Activated gamma-delta T cell treated with anti-CD3 and anti-CD28 coated beads, Interleukin-2, amount 50 U/mL, for 16 hours (primary cell): ENCODE results near the gene ZDHHC11.
"Not testable (repeated sequence)": the region's sequence is repeated elsewhere in the genome, so short reads cannot be mapped to it uniquely, and the experiment has no call there.

Experiments used
- DNase-seq: peaks from one replicate; pipeline ENCODE4 v3.0.0-alpha.2; 2020; ENCODE audit warnings: low read depth

The ZDHHC11 gene

DNA sequence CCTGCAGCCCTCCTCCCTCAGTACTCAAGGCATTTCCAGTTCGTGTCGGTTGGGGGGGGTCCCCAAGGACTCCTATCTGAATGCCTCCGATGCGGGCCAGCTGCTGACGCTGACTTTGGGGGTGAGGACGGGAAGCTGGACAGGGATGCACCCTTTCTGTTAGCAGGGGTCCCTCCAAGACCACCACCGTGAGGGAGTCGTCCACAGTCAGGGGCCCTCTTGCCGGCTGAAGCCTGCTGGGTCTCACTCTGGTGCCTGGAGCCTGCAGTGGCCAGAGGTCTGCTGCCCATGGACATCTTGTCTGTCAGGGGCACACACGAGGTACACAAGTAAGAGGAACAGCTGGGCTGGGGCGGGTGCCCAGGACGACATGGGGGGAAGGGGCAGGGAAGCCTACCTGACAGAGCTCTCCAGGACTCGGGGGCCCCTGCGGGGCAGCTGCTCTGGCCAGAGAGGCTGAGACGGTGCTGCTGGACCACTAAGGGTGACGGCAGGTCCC, 9.1 kb upstream of the ZDHHC11 start:
- no peak for DNase-seq

DNA sequence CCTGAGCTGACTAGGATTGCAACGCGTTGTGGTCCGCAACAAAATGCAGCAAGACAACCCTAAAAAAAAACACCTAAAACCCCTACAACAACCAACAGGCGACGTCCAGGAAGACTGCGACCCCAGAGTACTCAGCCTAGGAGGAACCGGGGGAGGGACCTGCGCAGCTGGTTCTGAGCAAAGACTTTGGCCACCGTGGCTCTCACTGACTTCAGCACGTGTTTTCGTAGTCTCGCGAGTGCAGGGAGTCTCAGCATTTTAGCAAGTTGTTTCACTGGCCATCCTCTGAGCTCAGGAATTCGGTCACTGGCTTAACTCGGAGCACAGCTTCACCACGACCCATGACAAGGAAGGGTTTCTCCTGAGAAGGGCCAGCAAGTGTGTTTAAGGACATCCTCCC, 8.6 kb upstream of the ZDHHC11 start:
- no peak for DNase-seq

DNA sequence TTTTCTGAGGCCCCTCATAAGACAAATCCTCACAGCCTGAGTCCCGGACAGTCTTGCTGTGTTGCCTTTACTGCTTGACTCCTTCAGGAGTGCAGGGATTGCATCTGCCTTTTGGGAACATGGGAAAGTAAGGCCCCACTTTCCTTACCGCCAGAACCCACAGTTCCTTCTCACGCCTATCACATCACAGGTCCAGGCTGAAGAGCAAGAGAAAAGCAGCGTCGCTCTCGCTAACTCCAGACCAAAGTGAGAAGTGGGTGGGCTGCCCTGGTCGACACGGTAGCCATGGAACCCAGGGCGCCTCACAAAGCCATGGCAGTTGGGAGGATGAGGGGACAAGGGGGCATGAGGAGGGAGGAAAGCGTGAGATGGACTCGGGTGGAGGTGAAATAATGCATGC, 7.9 kb upstream of the ZDHHC11 start:
- DNase-seq, result no peak

DNA sequence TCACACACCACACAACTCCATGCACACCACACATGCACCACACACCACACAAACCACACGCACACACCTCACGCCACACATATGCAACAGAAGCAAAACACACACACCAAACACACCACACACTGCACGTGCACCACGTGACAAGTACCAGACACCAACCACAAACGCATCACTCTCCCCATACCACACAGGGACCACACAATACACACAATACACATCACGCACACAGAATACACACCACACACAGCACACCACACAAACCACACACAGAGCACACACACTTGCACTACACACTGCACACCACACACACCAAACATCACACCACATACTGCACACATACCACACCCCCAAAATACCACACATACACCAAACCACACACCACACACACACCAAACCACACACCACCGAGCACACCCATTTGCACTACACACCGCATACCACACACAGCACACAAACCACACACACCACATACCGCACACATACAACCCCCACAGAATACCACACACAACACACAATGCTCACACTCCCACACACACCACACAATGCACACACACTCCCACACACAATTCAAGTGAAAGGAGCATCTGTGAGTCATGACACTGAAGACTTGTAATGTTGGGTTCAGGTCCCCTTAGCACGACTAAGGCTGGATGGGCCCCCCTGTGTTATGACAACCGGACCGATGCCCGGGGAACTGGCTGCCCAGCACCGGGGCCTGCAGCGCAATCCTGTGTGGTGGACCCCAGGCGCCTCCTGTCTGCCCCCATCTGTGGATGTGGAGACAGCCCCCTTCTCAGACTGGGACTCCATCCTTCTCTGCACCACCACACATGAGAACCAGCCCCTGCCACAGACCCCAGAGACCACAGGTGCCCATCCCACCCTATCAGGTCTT, 6.0 kb upstream of the ZDHHC11 start:
- no peak for DNase-seq

DNA sequence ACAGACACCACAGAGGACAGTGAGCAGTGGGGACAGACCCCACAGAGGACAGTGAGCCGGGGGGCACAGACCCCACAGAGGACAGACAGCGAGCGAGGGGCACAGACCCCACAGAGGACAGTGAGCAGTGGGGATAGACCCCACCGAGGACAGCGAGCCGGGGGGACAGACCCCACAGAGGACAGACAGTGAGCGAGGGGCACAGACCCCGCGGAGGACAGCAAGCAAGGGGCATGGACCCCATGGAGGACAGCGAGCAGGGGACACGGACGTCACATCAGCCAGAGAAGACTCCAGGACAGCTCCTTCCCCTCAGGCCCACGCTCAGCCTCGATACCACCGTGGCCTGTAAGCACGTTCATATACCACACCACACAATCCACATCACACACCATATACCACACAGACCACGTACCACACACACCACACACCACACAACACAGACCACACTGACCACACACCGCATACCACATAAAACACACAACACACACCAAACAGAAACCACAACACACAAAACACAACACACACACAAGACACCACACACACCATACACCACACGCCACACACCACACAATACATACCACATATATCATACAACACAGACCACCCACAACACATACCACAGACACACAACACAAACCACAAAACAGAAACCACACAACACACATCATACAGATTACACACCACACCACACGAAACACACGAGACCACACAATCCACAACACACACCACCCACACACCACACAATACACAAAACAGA, 5.2 kb upstream of the ZDHHC11 start:
- no peak for DNase-seq

DNA sequence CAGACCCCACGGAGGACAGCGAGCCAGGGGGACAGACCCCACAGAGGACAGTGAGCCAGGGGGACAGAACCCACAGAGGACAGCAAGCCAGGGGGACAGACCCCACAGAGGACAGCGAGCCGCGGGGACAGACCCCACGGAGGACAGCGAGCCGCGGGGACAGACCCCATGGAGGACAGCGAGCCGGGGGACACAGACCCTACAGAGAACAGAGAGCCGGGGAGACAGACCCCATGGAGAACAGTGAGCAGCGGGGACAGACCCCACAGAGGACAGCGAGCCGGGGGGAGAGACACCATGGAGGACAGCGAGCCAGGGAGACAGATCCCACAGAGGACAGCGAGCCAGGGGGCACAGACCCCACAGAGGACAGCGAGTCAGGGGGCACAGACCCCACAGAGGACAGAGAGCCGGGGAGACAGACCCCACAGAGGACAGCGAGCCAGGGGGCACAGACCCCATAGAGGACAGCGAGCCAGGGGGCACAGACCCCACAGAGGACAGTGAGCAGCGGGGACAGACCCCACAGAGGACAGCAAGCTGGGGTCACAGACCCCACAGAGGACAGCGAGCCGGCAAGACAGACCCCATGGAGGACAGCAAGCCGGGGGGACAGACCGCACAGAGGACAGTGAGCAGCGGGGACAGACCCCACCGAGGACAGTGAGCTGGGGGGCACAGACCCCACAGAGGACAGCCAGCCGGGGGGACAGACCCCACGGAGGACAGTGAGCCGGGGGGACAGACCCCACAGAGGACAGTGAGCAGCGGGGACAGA, 4.4 kb upstream of the ZDHHC11 start:
- no peak for DNase-seq

DNA sequence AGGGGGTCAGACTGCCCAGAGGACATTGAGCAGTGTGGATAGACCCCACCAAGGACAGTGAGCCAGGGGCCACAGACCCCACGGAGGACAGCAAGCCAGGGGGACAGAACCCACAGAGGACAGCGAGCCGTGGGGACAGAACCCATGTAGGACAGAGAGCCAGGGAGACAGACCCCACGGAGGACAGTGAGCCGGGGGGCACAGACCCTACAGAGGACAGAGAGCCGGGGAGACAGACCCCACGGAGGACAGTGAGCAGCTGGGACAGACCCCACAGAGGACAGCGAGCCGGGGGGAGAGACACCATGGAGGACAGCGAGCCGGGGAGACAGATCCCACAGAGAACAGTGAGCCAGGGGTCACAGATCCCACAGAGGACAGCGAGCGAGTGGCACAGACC, 3.4 kb upstream of the ZDHHC11 start:
- DNase-seq, result no peak

DNA sequence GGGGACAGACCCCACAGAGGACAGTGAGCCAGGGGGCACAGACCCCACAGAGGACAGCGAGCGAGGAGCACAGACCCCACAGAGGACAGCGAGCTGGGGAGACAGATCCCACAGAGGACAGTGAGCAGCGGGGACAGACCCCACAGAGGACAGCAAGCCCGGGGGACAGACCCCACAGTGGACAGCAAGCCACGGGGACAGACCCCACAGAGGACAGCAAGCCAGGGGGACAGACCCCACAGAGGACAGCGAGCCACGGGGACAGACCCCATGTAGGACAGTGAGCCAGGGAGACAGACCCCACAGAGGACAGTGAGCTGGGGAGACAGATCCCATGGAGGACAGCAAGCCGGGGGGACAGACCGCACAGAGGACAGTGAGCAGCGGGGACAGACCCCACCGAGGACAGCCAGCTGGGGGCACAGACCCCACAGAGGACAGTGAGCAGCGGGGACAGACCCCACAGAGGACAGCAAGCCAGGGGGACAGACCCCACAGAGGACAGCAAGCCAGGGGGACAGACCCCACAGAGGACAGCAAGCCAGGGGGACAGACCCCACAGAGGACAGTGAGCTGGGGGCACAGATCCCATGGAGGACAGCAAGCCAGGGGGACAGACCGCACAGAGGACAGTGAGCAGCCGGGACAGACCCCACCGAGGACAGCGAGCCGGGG, 2.8 kb upstream of the ZDHHC11 start:
- not testable (repeated sequence) for DNase-seq

DNA sequence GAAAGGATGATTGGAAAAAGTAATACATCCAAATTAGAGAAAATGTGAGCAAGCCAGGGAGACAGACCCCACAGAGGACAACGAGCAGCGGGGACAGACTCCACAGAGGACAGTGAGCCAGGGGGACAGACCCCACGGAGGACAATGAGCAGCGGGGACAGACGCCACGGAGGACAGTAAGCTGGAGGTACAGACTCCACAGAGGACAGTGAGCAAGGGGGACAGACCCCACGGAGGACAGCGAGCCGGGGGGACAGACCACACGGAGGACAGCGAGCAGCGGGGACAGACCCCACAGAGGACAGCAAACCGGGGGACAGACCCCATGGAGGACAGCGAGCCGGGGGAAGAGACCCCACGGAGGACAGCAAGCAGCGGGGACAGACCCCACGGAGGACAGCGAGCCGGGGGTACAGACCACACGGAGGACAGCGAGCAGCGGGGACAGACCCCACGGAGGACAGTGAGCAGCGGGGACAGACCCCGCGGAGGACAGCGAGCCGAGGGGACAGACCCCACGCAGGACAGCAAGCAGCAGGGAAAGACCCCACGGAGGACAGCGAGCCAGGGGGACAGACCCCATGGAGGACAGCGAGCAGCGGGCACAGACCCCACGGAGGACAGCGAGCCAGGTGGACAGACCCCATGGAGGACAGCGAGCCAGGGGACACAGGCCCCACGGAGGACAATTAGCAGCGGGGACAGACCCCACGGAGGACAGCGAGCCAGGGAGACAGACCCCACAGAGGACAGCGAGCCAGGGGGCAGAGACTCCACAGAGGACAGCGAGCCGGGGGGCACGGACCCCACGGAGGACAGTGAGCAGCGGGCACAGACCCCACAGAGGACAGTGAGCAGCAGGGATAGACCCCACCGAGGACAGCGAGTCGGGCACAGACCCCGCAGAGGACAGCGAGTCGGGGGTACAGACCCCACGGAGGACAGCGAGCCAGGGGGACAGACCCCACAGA, 1.9 kb upstream of the ZDHHC11 start:
- DNase-seq, result no peak

DNA sequence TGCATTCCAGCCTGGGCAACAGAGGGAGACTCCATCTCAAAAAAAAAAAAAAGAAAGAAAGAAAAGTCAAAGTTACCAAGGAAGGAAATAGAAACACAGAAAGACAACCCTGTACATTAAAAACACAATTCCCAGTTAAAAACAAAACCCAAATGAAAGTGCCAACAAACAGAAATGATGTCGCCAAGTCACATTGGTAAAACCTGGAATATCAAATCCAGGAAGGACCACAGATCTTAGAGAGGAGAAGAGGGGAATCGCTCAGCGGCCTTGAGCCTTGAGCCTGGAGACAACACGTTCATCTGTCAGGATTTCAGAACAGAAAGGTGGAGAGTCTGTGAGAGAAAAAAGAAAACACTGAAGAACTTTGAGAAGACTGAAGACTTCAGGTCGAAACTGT, 1.2 kb upstream of the ZDHHC11 start:
- DNase-seq, result no peak

DNA sequence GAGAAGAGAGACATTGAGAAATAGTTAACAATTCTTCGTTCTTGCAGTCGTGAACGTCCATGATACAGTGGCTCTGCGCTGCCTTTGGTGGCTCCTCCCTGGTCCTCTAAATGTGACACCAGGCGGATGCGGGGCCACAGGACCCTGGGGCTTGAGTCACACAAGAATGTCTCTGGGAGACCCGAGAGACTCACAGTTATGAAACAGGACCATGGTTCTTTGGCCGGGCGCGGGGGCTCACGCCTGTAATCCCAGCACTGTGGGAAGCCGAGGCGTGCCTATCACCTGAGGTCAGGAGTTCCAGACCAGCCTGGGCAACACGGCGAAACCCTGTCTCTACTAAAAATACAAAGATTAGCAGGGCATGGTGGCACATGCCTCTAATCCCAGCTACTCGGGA, 767 bp upstream of the ZDHHC11 start:
- no peak for DNase-seq

DNA sequence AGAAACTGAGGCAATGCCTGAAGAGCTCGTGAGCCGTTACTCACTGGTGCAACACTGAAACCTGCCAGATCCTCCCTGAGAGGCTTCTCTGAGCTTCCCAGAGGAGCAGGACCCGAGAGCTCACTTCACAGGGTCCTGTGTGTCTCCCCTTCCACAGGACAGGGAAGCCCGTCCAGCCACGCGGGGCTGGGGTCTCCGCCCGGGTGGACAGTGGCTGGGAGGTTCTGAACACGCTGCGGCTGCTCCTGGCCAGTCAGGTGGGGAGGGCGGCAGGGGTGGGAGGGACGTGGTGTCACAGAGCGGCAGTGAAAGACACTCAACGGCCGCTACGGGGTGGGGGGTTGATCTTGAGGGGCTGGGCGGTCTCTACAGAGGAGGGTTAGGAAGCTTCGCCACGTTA, 290 bp upstream of the ZDHHC11 start:
- no peak for DNase-seq

DNA sequence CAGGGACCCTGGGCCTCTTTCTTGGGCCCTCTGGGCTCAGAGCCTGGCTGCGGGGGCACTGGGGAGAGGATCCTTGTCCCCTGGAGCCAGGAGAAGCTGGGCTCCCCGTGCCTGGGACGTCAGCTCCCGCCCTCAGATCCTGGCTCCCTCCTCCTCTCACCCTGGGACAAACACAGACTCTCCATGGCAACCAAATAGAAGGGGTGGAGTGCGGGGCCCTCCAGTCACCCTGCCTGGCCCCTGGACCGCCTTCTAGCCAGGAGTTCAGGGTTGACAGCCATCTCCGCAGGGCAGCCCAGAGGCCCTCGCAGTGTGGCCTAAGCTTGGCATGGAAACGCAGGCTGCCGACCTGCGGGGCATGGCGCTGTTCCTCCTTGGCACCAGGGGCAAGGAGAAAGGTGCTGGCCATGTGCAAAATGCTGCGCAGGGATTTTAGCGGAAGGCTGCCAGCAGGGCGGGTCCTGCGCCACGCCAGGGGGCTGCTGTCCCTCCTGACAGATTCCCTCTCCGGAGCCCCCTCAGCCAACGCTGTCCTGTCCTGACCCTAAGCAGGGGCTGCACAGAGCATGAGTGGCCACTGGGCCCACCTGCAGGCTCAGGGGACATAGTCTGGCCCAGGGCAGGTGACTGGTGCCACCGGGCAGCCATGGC, 1.0 kb downstream of the ZDHHC11 start:
- no peak for DNase-seq

DNA sequence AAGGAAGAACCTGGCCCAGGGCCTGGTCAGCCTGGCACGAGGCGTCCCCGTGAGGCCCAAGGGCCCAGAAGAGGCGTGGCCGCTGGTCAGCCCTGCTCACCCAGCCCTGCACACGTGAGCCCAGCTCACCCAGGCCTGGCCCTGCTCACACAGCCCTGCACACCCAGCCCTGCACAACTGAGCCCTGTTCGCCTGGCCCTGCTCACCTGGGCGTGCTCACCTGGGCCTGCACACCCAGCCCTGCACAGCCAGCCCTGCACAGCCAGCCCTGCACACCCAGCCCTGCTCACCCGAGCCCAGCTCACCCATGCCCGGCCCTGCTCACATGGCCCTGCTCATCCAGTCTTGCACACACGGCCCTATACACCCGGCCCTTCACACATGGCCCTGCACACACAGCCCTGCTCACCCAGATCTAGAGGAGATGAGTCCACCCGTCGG, 2.1 kb downstream of the ZDHHC11 start:
- no peak for DNase-seq

DNA sequence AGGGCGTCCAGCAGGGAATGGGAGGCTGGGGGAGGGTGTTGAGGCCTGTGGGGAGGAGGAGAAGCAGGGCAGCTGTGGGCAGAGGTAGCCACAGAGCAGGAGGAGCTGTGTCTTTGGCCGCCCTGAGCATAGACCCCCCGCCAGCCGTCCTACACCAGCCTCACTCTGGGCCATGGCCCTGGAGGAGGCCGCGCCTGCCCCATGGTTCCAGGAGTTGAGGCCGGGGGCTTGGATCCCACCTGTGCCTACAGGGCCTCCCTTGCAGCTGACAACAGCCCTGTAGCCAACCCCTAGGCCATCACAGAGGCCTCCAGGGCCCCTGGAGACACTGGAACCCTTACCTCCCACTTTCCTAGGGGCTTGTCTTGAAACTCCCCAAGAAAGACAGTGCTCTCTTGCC, 3.0 kb downstream of the ZDHHC11 start:
- DNase-seq, result not testable (repeated sequence)

DNA sequence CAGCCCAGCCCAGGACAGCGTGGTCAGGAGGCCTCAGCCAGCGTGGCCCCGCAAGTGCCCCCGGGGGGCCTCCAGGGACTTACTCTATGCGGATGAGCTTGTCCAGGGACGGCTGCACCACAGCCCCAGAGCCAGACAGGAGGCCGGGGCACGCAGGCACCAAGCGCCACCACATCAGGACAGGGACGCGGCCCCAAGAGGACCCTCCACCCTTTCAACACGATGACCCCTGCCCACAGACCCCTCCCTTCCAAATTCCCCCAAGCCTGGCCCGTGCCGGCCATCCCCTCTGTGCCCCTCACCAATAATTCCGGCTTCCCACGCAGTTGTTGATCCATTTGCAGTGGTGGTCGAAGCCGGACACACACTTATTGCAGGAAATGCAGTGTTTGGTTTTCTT, 3.6 kb downstream of the ZDHHC11 start:
- not testable (repeated sequence) for DNase-seq

DNA sequence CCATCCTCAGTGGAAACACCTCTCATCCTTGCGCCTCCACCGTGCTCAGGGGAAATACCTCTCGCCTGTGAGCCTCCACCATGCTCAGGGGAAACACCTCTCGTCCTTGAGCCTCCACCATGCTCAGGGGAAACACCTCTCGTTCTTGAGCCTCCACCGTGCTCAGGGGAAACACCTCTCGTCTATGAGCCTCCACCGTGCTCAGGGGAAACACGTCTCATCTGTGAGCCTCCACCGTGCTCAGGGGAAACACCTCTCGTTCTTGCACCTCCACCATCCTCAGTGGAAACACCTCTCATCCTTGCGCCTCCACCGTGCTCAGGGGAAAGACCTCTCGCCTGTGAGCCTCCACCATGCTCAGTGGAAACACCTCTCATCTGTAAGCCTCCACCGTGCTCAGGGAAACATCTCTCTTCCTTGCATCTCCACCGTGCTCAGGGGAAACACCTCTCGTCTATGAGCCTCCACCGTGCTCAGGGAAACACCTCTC, 4.1 kb downstream of the ZDHHC11 start:
- DNase-seq, result not testable (repeated sequence)

DNA sequence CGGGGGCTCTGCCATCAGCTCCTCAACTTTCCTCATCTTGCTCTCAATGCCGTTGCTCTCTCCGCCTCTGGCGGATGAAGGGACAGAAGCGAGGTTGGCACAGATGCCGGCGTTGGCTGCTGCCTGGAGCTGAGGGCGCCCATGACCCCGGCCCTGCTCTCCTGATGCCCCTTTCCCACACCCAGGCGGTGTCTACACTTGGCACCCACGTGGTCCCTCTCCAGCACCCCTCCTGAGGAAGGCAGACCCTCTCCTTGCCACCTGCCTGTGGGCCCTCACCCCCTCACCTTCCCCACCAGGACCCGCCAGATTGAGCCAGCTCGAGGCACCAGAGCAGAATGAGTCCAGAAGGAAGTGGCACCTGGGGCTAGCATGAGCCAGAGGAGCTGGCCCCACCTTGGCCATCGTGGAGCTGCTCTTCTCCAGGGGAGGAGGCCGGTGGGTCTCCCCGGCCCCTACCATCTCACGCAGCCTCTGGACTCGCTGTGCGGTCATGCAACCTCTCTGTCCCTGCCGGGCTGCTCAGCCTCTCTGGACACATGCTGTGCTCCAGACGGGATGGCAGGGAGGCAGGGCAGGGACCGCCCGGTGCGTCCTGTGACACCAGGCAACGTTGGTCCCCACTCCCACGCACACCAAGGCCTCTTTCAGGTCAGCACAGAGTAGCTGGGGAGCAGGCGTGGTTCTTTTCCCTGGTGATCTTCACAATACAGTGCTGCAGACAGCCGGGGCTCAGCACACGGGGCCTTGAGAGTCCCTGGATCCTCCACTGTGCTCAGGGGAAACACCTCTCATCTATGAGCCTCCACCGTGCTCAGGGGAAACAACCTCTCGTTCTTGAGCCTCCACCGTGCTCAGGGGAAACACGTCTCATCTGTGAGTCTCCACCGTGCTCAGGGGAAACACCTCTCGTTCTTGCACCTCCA, 4.8 kb downstream of the ZDHHC11 start:
- DNase-seq, result not testable (repeated sequence)
